SK-N-SH (cell line): ENCODE results near the gene HEMK1. TPM values are rescaled to one million over a fixed set of nuclear protein-coding genes. Genes with fewer than 3 reads are reported as not detected.

ENCODE experiments used
- CTCF ChIA-PET: fragments of 300-600, 350-600 bp; formaldehyde crosslinking; extraction: SDS; loops from one replicate; lab custom pipeline; 2021; lab: Yijun Ruan, JAX
- POLR2A ChIA-PET: fragments of 350-600 bp; sonication (Branson Sonifier 250); formaldehyde crosslinking; extraction: SDS; loops from one replicate; lab custom pipeline; 2020; ENCODE audit warnings: antibody characterized with exemption, inconsistent platforms; lab: Yijun Ruan, JAX
- DNase-seq: peaks from one replicate; pipeline ENCODE4 v3.0.0; 2012
- H2AFZ ChIP-seq: fragments of 200-600 bp; sonication (generic); 2 replicates; pipeline ENCODE4 v1.8.1; 2016; ENCODE audit warnings: antibody characterized with exemption, mild to moderate bottlenecking, low read depth
- H3F3A ChIP-seq: fragments of 200-600 bp; sonication (generic); replicated peaks from 2 replicates; pipeline ENCODE3; 2016; ENCODE audit warnings: antibody characterized with exemption, mild to moderate bottlenecking; ENCODE audit not compliant: insufficient read depth
- H3K27ac ChIP-seq, 2 experiments: fragments of 200-500 bp in 1 of 2; fragments of 200-600 bp in 1 of 2; sonication (Bioruptor generic) in 1 of 2; sonication (generic), shearing (Covaris generic) in 1 of 2; 2 replicates each; pipeline versions ENCODE4 v1.5.1 to v1.6.1; 2014 to 2016; ENCODE audit warnings: low read depth in 2 of 2, inconsistent platforms in 1 of 2, low read length in 1 of 2, mild to moderate bottlenecking in 1 of 2, mixed read lengths in 1 of 2
- H3K27me3 ChIP-seq: fragments of 200-600 bp; sonication (generic), shearing (Covaris generic); 2 replicates; pipeline ENCODE4 v1.6.1; 2016; ENCODE audit warnings: mixed run types; ENCODE audit not compliant: insufficient read depth
- H3K36me3 ChIP-seq, 2 experiments: fragments of 200-500 bp in 1 of 2; fragments of 200-600 bp in 1 of 2; sonication (Bioruptor generic) in 1 of 2; sonication (generic) in 1 of 2; replicated peaks in 1 of 2; 2 replicates each; pipeline versions ENCODE3 to v1.5.1; 2014 to 2016; ENCODE audit warnings: low read length in 1 of 2, mild to moderate bottlenecking in 1 of 2; ENCODE audit not compliant: insufficient read depth in 2 of 2, control insufficient read depth in 1 of 2
- H3K4me1 ChIP-seq, 2 experiments: fragments of 200-500 bp in 1 of 2; fragments of 200-600 bp in 1 of 2; sonication (Bioruptor generic) in 1 of 2; sonication (generic), shearing (Covaris generic) in 1 of 2; 2 replicates each; pipeline versions ENCODE4 v1.5.1 to v1.6.1; 2014 to 2016; ENCODE audit warnings: low read depth in 1 of 2, low read length in 1 of 2, mixed run types in 1 of 2; ENCODE audit not compliant: insufficient read depth in 2 of 2, control insufficient read depth in 1 of 2
- H3K4me2 ChIP-seq: fragments of 200-600 bp; sonication (generic), shearing (Covaris generic); 2 replicates; pipeline ENCODE4 v1.6.1; 2017; ENCODE audit warnings: mixed run types
- H3K4me3 ChIP-seq, 2 experiments: fragments of 200-500 bp in 1 of 2; fragments of 200-600 bp in 1 of 2; sonication (Bioruptor generic) in 1 of 2; sonication (generic), shearing (Covaris generic) in 1 of 2; 2 replicates each; pipeline versions ENCODE4 v1.5.1 to v1.8.1; 2014 to 2016; ENCODE audit warnings: low read depth in 2 of 2, inconsistent platforms in 1 of 2, low read length in 1 of 2, mild to moderate bottlenecking in 1 of 2, mixed read lengths in 1 of 2, moderate library complexity in 1 of 2
- H3K79me2 ChIP-seq: fragments of 200-600 bp; sonication (generic); 2 replicates; pipeline ENCODE4 v1.8.1; 2017; ENCODE audit warnings: mild to moderate bottlenecking; ENCODE audit not compliant: insufficient read depth
- H3K9ac ChIP-seq: fragments of 200-600 bp; sonication (generic); 2 replicates; pipeline ENCODE4 v1.6.1; 2017; ENCODE audit warnings: mixed run types
- H3K9me2 ChIP-seq: fragments of 200-600 bp; sonication (generic); 2 replicates; pipeline ENCODE4 v1.6.1; 2017; ENCODE audit warnings: mixed run types
- H3K9me3 ChIP-seq: fragments of 200-600 bp; sonication (generic); 2 replicates; pipeline ENCODE4 v1.6.1; 2017; ENCODE audit warnings: mixed run types, mild to moderate bottlenecking, moderate library complexity
- H4K20me1 ChIP-seq: fragments of 200-600 bp; sonication (generic); 2 replicates; pipeline ENCODE4 v1.6.1; 2017; ENCODE audit warnings: mild to moderate bottlenecking, mixed run types; ENCODE audit not compliant: insufficient read depth
- CHD2 ChIP-seq: fragments of 150-350 bp; IDR thresholded peaks from 2 replicates; pipeline ENCODE4 v1.6.1; 2018; ENCODE audit warnings: low read length; ENCODE audit not compliant: partially characterized antibody
- EP300 ChIP-seq, 2 experiments: IDR thresholded peaks; 2 replicates each; pipeline versions ENCODE4 v1.4.0 to v1.6.1; 2012; ENCODE audit warnings: borderline replicate concordance in 1 of 2, low read depth in 1 of 2, low read length in 1 of 2
- FOXJ3 ChIP-seq: sonication (generic); formaldehyde crosslinking; IDR thresholded peaks from 2 replicates; pipeline ENCODE4 v1.5.1; 2020; ENCODE audit warnings: mild to moderate bottlenecking, missing genetic modification reagents
- FOXM1 ChIP-seq: IDR thresholded peaks from 2 replicates; pipeline ENCODE4 v1.4.0; 2012; ENCODE audit warnings: low read depth, mild to moderate bottlenecking
- GATA2 ChIP-seq: sonication (generic); formaldehyde crosslinking; IDR thresholded peaks from 2 replicates; pipeline ENCODE4 v1.5.0; 2020; ENCODE audit warnings: mild to moderate bottlenecking, missing genetic modification reagents
- NFIC ChIP-seq: IDR thresholded peaks from 2 replicates; pipeline ENCODE4 v1.4.0; 2012; ENCODE audit warnings: borderline replicate concordance
- RAD21 ChIP-seq: IDR thresholded peaks from 2 replicates; pipeline ENCODE4 v1.6.1; 2012; ENCODE audit warnings: mild to moderate bottlenecking, low read length
- RCOR1 ChIP-seq: fragments of 150-350 bp; IDR thresholded peaks from 2 replicates; pipeline ENCODE4 v1.6.1; 2017; ENCODE audit warnings: antibody characterized with exemption, low read length
- RFX5 ChIP-seq: IDR thresholded peaks from 2 replicates; pipeline ENCODE4 v1.6.1; 2012; ENCODE audit warnings: mild to moderate bottlenecking, improper control_type of control experiment, low read length
- RXRA ChIP-seq: IDR thresholded peaks from 2 replicates; pipeline ENCODE4 v1.4.0; 2012; ENCODE audit warnings: low read depth, mild to moderate bottlenecking, borderline replicate concordance
- TEAD4 ChIP-seq: IDR thresholded peaks from 2 replicates; pipeline ENCODE4 v1.4.0; 2012; ENCODE audit warnings: mild to moderate bottlenecking, borderline replicate concordance; ENCODE audit not compliant: insufficient read depth
- YY1 ChIP-seq: IDR thresholded peaks from 2 replicates; pipeline ENCODE4 v1.4.0; 2012; ENCODE audit warnings: low read depth, mild to moderate bottlenecking
- WGBS: methylation state at CpG from one replicate; pipeline ENCODE4 v1.1.6; 2017; ENCODE audit warnings: low lambda C conversion rate; 5-methylcytosine and 5-hydroxymethylcytosine counted together
- polyA plus RNA-seq, 3 experiments: library from polyadenylated mRNA; depleted of rRNA; stranded (reverse); fragments of >200 nt; gene quantifications; 2 replicates each; pipeline ENCODE4 v1.2.3, GENCODE V29; 2012
- TF ChIP-seq, protein P1 (sequence below): IDR thresholded peaks from 2 replicates; pipeline ENCODE4 v1.4.0; 2012; ENCODE audit warnings: low read depth
- TF ChIP-seq, protein P2 (sequence below): fragments of 200-600 bp; sonication (generic); IDR thresholded peaks from 2 replicates; pipeline ENCODE4 v1.6.1; 2017; ENCODE audit warnings: antibody characterized with exemption, mild to moderate bottlenecking, moderate library complexity
- TF ChIP-seq, protein P3 (sequence below): IDR thresholded peaks from 2 replicates; pipeline ENCODE4; 2012
- TF ChIP-seq, protein P4 (sequence below): fragments of 150-350 bp; IDR thresholded peaks from 2 replicates; pipeline ENCODE4 v1.6.1; 2017; ENCODE audit warnings: antibody characterized with exemption, low read length, low read depth, borderline replicate concordance
- TF ChIP-seq, protein P5 (sequence below): IDR thresholded peaks from 2 replicates; pipeline ENCODE4 v1.6.1; 2012; ENCODE audit warnings: mild to moderate bottlenecking, low read depth, low read length, moderate library complexity

Gene HEMK1
- polyA plus RNA-seq, 1 of the 3 experiments (the other 2 are of a cell fraction): 15.4 TPM

DNA sequence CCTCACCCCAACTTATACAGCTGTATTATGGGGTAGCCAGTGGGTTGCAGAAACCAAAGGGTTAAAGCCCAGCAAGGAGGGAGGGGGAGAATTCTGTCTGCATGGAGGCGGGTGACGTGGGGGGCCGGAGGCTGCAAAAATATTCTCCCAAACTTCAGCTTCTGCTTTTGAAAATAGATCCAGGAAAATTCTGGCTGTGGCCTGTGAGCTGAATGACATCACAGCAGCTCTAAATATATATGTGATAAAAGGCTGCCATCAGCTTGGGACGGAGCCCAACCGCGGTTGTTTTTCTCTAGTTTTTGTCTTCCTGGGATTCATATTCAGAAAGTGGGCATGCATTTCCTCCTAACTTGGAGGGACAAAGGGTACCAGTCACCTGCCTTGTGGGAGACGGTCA lies 75.2 kb downstream of the HEMK1 start:
- H3K9me2 ChIP-seq: no peaks in the 10 kb centered on the region
- H2AFZ ChIP-seq: no peak overlapping the region
- no peak overlapping the region for H3K4me3 ChIP-seq
- H3K79me2 ChIP-seq: no peaks in the 10 kb centered on the region
- no peaks in the 10 kb centered on the region for H4K20me1 ChIP-seq
- TF ChIP-seq YY1 (no peak), TEAD4 (no peak), RAD21 (no peak), RFX5 (no peak), RXRA (no peak), FOXM1 (no peak), RCOR1 (no peak), EP300 (IDR thresholded peaks at IDR 0.05; ENCODE audit: borderline replicate concordance in 1 of 2, low read depth in 1 of 2, low read length in 1 of 2) (no peak), CHD2 (no peak), GATA2 (no peak), NFIC (no peak), FOXJ3 (CRISPR knock-in tag) (no peak)
- TF ChIP-seq, protein P1, sequence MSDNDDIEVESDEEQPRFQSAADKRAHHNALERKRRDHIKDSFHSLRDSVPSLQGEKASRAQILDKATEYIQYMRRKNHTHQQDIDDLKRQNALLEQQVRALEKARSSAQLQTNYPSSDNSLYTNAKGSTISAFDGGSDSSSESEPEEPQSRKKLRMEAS: no peak
- TF ChIP-seq, protein P2, sequence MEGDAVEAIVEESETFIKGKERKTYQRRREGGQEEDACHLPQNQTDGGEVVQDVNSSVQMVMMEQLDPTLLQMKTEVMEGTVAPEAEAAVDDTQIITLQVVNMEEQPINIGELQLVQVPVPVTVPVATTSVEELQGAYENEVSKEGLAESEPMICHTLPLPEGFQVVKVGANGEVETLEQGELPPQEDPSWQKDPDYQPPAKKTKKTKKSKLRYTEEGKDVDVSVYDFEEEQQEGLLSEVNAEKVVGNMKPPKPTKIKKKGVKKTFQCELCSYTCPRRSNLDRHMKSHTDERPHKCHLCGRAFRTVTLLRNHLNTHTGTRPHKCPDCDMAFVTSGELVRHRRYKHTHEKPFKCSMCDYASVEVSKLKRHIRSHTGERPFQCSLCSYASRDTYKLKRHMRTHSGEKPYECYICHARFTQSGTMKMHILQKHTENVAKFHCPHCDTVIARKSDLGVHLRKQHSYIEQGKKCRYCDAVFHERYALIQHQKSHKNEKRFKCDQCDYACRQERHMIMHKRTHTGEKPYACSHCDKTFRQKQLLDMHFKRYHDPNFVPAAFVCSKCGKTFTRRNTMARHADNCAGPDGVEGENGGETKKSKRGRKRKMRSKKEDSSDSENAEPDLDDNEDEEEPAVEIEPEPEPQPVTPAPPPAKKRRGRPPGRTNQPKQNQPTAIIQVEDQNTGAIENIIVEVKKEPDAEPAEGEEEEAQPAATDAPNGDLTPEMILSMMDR: no peak
- TF ChIP-seq, protein P3, sequence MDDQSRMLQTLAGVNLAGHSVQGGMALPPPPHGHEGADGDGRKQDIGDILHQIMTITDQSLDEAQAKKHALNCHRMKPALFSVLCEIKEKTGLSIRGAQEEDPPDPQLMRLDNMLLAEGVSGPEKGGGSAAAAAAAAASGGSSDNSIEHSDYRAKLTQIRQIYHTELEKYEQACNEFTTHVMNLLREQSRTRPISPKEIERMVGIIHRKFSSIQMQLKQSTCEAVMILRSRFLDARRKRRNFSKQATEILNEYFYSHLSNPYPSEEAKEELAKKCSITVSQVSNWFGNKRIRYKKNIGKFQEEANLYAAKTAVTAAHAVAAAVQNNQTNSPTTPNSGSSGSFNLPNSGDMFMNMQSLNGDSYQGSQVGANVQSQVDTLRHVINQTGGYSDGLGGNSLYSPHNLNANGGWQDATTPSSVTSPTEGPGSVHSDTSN: no peak
- TF ChIP-seq, protein P4, sequence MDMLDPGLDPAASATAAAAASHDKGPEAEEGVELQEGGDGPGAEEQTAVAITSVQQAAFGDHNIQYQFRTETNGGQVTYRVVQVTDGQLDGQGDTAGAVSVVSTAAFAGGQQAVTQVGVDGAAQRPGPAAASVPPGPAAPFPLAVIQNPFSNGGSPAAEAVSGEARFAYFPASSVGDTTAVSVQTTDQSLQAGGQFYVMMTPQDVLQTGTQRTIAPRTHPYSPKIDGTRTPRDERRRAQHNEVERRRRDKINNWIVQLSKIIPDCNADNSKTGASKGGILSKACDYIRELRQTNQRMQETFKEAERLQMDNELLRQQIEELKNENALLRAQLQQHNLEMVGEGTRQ: no peak
- TF ChIP-seq, protein P5, sequence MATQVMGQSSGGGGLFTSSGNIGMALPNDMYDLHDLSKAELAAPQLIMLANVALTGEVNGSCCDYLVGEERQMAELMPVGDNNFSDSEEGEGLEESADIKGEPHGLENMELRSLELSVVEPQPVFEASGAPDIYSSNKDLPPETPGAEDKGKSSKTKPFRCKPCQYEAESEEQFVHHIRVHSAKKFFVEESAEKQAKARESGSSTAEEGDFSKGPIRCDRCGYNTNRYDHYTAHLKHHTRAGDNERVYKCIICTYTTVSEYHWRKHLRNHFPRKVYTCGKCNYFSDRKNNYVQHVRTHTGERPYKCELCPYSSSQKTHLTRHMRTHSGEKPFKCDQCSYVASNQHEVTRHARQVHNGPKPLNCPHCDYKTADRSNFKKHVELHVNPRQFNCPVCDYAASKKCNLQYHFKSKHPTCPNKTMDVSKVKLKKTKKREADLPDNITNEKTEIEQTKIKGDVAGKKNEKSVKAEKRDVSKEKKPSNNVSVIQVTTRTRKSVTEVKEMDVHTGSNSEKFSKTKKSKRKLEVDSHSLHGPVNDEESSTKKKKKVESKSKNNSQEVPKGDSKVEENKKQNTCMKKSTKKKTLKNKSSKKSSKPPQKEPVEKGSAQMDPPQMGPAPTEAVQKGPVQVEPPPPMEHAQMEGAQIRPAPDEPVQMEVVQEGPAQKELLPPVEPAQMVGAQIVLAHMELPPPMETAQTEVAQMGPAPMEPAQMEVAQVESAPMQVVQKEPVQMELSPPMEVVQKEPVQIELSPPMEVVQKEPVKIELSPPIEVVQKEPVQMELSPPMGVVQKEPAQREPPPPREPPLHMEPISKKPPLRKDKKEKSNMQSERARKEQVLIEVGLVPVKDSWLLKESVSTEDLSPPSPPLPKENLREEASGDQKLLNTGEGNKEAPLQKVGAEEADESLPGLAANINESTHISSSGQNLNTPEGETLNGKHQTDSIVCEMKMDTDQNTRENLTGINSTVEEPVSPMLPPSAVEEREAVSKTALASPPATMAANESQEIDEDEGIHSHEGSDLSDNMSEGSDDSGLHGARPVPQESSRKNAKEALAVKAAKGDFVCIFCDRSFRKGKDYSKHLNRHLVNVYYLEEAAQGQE: no peak
- no peak overlapping the region for H3K4me2 ChIP-seq
- POLR2A ChIA-PET: no interaction called here
- H3K9ac ChIP-seq: no peak overlapping the region
- 95% methylated on average over 7 of the region's 7 CpGs for WGBS
- H3K27me3 ChIP-seq: no peaks in the 10 kb centered on the region
- no peaks in the 10 kb centered on the region for H3F3A ChIP-seq
- peaks cover 0 to 22% of the 10 kb centered on the region in 2 experiments; a peak in 1 of 4 replicates for H3K4me1 ChIP-seq
- peaks cover 0 to 2% of the 10 kb centered on the region in 2 experiments for H3K36me3 ChIP-seq
- H3K9me3 ChIP-seq: no peaks in the 10 kb centered on the region
- H3K27ac ChIP-seq: no peak overlapping the region
- CTCF ChIA-PET: no interaction called here
- no peak for DNase-seq
